Epithelial cell of esophagus (primary cell): ENCODE data around the gene ELAPOR1.

Source experiments
- DNase-seq: peaks from one replicate; pipeline ENCODE4 v3.0.0; 2010; ENCODE audit warnings: low read depth
- H3K4me3 ChIP-seq: 2 replicates; pipeline ENCODE4 v1.5.1; 2011; ENCODE audit warnings: mild to moderate bottlenecking, low read length, control low read depth
- TF ChIP-seq, protein P1 (sequence below): IDR thresholded peaks from 2 replicates; pipeline ENCODE4 v1.5.1; 2011; ENCODE audit warnings: low read depth, mild to moderate bottlenecking, low read length, control low read depth, inconsistent platforms; ENCODE audit not compliant: insufficient read depth; ENCODE audit errors: missing control alignments

Gene ELAPOR1, protein sequence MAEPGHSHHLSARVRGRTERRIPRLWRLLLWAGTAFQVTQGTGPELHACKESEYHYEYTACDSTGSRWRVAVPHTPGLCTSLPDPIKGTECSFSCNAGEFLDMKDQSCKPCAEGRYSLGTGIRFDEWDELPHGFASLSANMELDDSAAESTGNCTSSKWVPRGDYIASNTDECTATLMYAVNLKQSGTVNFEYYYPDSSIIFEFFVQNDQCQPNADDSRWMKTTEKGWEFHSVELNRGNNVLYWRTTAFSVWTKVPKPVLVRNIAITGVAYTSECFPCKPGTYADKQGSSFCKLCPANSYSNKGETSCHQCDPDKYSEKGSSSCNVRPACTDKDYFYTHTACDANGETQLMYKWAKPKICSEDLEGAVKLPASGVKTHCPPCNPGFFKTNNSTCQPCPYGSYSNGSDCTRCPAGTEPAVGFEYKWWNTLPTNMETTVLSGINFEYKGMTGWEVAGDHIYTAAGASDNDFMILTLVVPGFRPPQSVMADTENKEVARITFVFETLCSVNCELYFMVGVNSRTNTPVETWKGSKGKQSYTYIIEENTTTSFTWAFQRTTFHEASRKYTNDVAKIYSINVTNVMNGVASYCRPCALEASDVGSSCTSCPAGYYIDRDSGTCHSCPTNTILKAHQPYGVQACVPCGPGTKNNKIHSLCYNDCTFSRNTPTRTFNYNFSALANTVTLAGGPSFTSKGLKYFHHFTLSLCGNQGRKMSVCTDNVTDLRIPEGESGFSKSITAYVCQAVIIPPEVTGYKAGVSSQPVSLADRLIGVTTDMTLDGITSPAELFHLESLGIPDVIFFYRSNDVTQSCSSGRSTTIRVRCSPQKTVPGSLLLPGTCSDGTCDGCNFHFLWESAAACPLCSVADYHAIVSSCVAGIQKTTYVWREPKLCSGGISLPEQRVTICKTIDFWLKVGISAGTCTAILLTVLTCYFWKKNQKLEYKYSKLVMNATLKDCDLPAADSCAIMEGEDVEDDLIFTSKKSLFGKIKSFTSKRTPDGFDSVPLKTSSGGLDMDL

DNA sequence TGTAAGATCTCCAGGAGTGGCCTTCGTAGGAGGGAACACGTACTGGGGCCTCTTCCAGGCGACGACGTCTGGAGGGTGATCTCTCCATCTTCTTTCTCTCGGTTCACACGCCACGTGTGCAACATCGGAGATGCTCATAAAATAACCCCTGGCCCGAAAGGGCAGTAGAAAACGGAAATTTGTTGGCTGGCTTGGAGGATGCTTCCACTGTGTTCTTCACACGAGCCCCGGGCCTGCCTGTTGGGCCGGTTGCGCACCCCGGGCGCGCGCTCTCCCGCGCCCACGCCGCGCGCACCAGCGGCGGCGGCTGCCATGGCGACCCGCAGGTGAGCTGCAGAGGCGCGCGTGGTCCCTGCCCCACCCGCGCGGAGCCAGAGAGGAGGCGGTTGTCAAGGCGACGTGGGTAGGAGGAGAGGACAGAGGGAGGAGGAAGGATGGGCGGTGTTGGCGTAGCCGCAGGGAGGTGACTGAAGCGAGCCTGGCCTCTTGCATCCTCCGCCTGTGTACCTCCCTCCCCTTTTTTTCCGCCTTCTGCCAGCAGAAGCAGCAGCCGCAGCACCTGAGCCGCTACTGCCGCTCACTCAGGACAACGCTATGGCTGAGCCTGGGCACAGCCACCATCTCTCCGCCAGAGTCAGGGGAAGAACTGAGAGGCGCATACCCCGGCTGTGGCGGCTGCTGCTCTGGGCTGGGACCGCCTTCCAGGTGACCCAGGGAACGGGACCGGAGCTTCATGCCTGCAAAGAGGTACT lies at the start of gene ELAPOR1:
TSS of gene ELAPOR1 (plus strand) at position 526 of the 752 bp plus-strand sequence. CDS start at position 595, 69 bp downstream.
- TF ChIP-seq, protein P1, sequence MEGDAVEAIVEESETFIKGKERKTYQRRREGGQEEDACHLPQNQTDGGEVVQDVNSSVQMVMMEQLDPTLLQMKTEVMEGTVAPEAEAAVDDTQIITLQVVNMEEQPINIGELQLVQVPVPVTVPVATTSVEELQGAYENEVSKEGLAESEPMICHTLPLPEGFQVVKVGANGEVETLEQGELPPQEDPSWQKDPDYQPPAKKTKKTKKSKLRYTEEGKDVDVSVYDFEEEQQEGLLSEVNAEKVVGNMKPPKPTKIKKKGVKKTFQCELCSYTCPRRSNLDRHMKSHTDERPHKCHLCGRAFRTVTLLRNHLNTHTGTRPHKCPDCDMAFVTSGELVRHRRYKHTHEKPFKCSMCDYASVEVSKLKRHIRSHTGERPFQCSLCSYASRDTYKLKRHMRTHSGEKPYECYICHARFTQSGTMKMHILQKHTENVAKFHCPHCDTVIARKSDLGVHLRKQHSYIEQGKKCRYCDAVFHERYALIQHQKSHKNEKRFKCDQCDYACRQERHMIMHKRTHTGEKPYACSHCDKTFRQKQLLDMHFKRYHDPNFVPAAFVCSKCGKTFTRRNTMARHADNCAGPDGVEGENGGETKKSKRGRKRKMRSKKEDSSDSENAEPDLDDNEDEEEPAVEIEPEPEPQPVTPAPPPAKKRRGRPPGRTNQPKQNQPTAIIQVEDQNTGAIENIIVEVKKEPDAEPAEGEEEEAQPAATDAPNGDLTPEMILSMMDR = no peak
- peak; percentile 79 for DNase-seq
- peak within 1 kb of the TSS; percentile 14 for H3K4me3 ChIP-seq

DNA sequence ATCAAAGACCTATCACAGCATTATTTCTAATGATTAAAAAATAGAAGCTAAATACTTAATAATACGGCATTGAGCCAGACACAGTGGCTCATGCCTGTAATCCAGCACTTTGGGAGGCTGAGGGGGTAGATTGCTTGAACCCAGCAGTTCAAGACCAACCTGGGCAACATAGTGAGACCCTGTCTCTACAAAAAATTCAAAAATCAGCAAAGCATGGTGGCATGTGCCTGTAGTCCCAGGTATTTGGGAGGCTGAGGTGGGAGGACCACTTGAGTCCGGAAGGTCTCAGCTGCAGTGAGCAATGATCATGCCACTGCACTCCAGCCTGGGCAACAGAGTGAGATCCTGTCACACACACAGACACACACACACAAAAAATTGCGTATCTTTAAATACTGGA lies 48.8 kb upstream of the ELAPOR1 start:
- TF ChIP-seq, protein P1 = no peak
- no peak overlapping the region for H3K4me3 ChIP-seq
- no peak for DNase-seq

- TF ChIP-seq, protein P1 = no peak
Observed at GRCh38 chr1:109067883-109068282, 46.0 kb upstream of the ELAPOR1 start.

DNA sequence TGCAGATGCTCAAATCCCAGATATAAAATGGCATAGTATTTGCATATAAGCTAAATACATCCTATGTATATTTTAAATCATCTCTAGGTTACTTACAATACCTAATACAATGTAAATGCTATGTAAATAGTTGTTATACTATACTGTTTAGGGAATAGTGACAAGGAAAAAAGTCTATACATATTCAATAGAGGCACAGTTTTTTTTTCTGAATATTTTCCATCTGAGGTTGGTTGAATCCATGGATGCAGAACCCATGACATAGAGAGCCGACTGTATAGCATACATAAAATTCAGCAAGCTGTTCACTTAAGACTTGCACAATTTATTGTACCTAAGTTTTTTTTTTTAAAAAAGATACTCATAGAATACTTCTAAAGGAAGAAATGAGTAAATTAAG lies 44.6 kb upstream of the ELAPOR1 start:
- no peak for DNase-seq
- TF ChIP-seq, protein P1 = no peak
- no peak overlapping the region for H3K4me3 ChIP-seq

More at GRCh38 chr1:109067883-109068282, 46.0 kb upstream of the ELAPOR1 start:
- DNase-seq = no peak
- H3K4me3 ChIP-seq = no peak overlapping the region

GRCh38 chr1:109075531-109076490 lies 38.1 kb upstream of the ELAPOR1 start, which contains the start of gene TAF13:
TSS of gene TAF13 (minus strand) at chr1:109076003. CDS start at chr1:109075947, 56 bp downstream.
- DNase-seq = peak; percentile 96
- TF ChIP-seq, protein P1 = peak; percentile 31
- H3K4me3 ChIP-seq = peak within 1 kb of the TSS; percentile 90
